GM12864 (cell line): ENCODE results near the gene CPED1.
"Not testable (repeated sequence)": the region's sequence is repeated elsewhere in the genome, so short reads cannot be mapped to it uniquely, and the experiment has no call there.

Experiments used
- DNase-seq: peaks from one replicate; pipeline ENCODE4 v3.0.0-alpha.2; 2011; ENCODE audit warnings: low read depth
- H3K4me3 ChIP-seq: 2 replicates; pipeline ENCODE4 v1.5.1; 2011; ENCODE audit warnings: mild to moderate bottlenecking, low read depth, low read length, control low read depth
- TF ChIP-seq, protein P1 (sequence below): IDR thresholded peaks from 2 replicates; pipeline ENCODE4 v1.5.1; 2011; ENCODE audit warnings: low read depth, mild to moderate bottlenecking, moderate library complexity, low read length, control low read depth, inconsistent platforms; ENCODE audit errors: missing control alignments

The CPED1 gene

GRCh38 chr7:121001234-121001906 lies 12.9 kb downstream of the CPED1 start:
- no peak for DNase-seq
- H3K4me3 ChIP-seq = no peak overlapping the region
- TF ChIP-seq, protein P1, sequence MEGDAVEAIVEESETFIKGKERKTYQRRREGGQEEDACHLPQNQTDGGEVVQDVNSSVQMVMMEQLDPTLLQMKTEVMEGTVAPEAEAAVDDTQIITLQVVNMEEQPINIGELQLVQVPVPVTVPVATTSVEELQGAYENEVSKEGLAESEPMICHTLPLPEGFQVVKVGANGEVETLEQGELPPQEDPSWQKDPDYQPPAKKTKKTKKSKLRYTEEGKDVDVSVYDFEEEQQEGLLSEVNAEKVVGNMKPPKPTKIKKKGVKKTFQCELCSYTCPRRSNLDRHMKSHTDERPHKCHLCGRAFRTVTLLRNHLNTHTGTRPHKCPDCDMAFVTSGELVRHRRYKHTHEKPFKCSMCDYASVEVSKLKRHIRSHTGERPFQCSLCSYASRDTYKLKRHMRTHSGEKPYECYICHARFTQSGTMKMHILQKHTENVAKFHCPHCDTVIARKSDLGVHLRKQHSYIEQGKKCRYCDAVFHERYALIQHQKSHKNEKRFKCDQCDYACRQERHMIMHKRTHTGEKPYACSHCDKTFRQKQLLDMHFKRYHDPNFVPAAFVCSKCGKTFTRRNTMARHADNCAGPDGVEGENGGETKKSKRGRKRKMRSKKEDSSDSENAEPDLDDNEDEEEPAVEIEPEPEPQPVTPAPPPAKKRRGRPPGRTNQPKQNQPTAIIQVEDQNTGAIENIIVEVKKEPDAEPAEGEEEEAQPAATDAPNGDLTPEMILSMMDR = no peak

GRCh38 chr7:121002048-121002756 lies 13.7 kb downstream of the CPED1 start:
- H3K4me3 ChIP-seq = no peak overlapping the region
- no peak for DNase-seq
- TF ChIP-seq, protein P1 = no peak

- TF ChIP-seq, protein P1 = no peak
- no peak for DNase-seq
- no peak overlapping the region for H3K4me3 ChIP-seq
Measured at GRCh38 chr7:121002757-121003200, 14.3 kb downstream of the CPED1 start.

GRCh38 chr7:121003986-121004685 lies 15.6 kb downstream of the CPED1 start:
- no peak overlapping the region for H3K4me3 ChIP-seq
- DNase-seq = no peak
- TF ChIP-seq, protein P1 = no peak

GRCh38 chr7:121005058-121005457 lies 16.5 kb downstream of the CPED1 start:
- not testable (repeated sequence) for H3K4me3 ChIP-seq, DNase-seq

- TF ChIP-seq, protein P1 = no peak
- no peak overlapping the region for H3K4me3 ChIP-seq
- no peak for DNase-seq
Measured at GRCh38 chr7:121005996-121006584, 17.6 kb downstream of the CPED1 start.

- no peak for DNase-seq
- H3K4me3 ChIP-seq = no peak overlapping the region
- TF ChIP-seq, protein P1 = no peak
Measured at GRCh38 chr7:121006711-121007315, 18.3 kb downstream of the CPED1 start.
